ENCODE measurements around the gene DRD2.

The DRD2 gene

DNA sequence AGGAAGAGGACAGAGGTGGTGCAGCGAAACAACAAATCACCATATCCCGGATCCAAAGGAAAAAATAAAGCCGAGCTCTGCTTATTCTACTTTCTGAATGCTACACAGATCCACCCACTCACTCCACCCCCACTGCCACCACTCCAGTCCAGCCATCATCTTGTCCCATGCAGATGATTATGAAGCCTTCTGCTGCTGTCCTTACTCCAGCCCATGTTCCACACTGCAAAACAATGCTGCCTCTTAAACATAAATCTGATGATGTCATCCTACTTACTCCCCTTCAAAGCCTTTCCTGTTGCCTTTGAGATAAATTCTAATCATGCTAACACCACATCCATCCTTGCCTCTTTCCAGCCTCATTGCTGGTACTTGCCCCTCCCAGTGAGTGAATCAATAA is 6.5 kb upstream of the DRD2 start:
- no peak for DNase-seq

GRCh38 chr11:113481226-113481625 is 6.0 kb upstream of the DRD2 start:
- no peak for DNase-seq

DNA sequence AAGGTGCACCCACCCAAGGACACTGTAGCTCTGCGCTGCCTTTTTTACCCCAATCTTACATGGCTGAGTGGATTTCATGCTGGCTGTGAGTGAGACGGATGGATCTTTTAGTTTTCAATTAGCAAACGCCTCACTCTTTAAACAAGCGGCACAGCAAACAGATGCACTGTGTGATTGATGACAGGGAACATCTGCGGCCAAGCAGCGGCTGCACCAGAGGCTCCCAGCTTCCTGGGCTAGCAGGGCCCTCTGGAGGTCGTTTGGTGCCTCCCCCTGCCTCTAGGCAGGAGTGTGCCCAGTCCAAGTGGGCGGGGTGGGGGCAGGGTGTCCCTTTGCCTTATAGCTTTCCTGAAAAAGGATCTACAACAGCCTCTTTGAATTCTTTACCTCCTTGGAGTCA is 2.1 kb upstream of the DRD2 start:
- no peak for DNase-seq

GRCh38 chr11:113476553-113476952 is 1.4 kb upstream of the DRD2 start:
- no peak for DNase-seq

DNA sequence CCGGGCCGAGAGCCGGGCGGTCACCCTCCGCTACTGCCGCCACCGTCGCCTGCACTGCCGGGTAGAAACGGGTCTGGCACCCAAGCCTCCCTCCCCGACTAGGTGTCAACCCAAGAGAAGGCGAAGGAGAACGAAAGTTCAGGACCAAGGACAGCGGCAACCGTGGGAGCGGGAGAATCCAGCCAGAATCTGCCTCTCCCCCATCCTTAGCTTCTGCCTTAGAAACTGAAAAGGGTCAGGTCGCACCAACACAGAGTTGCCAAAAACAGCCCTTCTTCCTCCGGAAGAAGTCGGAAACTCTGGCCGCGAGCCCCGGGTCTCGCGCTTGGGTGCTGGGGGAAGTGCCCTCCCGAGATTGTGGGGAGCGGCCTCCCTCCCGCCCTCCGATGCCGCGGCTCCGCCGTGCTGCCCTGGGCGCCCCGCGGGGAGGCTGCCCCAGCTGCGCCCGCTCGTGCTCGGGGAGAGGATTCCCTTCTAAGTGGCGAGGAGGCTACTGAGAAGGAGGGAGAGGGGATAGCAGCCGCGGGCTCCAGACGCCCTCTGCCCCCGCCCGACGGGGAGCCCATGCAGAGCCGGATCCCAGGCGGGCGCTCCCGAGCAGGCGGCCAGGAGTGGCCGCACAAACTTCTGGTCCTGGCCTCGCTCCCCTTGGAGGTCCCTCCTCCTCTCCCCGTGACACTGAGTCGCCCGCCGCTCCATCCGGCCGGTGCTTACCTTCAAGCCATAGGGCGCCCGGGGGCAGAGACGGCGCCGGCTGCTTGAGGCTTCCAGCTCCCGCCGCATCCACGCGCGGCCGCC is 637 bp downstream of the DRD2 start:
- peak; percentile 38 for DNase-seq

DNA sequence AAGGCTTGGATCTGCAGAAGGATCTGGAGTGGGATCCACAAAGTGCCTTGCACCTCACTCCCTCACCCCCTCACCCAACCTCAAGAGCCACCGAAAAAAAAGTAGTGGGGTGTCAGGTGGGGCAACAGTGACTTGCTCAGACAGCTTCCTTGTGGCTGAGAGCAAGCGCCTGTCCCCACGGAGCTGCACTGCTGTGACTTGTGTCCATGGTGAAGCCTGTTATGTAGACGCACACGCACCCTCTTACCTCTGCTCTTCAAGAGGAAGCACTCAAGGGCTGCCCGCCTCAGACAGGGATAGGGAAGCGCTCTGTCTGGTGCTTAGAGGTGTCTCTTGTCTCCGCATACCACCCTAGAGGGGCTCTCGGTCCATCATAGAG is 1.2 kb downstream of the DRD2 start:
- DNase-seq: no peak

- DNase-seq: no peak
These were observed 2.7 kb downstream of the DRD2 start for GRCh38 chr11:113472471-113472870.

DNA sequence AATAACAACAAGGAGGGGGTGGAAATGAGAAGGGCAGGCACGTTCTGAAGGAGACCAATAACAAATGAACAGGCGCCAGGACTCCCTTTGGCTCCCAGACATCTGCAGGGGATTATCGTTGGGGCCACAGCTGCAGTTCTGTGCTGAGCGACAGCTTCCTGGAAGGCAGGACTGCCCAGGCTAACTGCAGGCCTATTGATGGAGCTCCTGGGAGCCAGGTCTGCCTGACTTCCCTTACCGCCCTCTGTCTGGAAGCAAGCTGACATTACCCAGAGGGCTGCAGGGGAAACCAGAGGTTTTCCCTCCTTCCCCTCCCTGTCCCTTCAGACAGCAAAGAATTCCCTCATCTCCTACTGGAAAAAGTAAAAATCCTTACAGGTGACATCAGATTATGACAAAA is 5.0 kb downstream of the DRD2 start:
- no peak for DNase-seq

DNA sequence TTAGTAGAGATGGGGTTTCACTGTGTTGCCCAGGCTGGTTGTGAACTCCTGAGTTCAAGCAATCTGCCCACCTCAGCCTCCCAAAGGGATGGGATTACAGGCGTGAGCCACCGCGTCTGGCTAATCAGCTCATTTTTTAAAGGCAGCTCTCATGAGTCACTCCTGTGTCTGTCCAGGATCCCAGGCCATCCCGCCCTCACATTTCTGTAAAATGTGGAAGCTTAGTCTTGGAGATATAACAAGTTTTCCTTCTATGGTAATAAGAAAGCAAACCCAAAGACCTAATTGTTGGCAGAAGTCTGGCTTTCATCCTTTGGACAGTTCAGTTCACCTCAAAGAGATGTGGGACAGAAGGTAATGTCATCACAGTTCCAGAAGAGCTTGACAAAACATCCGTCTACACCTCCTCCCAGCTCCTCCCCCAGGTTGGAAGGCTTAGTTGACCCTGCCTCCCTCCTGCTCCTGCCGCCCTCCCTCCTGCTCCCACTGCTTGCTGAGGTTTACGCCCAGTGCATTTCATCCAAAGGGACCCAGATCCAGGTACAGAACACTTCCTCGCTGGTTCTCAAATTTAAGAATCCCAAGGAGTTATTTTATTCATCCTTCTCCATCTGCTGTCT is 6.4 kb downstream of the DRD2 start:
- DNase-seq: no peak

- no peak for DNase-seq
These were observed 7.7 kb downstream of the DRD2 start for GRCh38 chr11:113467545-113467944.

GRCh38 chr11:113465786-113466185 is 9.4 kb downstream of the DRD2 start:
- DNase-seq: no peak

- no peak for DNase-seq
These were observed 10.8 kb downstream of the DRD2 start for GRCh38 chr11:113464416-113464815.

- DNase-seq: no peak
These were observed 12.4 kb downstream of the DRD2 start for GRCh38 chr11:113462830-113463229.

GRCh38 chr11:113461639-113462038 is 13.6 kb downstream of the DRD2 start:
- no peak for DNase-seq

DNA sequence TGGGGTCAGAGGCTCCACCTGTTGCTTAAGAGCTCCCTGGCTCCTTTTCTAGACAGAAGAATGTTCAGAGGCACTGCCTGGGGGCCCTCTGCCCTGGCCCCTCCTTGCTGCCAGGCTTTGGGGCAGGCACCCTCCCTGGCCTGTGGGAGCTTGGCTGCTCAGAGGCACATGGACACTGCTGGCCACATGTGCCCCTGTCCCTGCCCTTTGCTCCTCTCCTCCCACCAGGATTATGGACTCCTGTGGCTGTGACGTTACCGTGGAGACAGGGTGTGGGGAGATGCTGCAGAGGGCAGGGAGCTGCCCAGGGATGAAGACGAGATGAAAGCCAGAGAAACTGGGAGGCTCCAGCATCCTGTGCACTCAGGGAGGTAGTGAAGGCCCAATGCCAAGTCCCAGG is 14.7 kb downstream of the DRD2 start:
- DNase-seq: no peak

GRCh38 chr11:113458189-113458588 is 17.0 kb downstream of the DRD2 start:
- no peak for DNase-seq

GRCh38 chr11:113457784-113458183 is 17.4 kb downstream of the DRD2 start:
- DNase-seq: no peak

DNA sequence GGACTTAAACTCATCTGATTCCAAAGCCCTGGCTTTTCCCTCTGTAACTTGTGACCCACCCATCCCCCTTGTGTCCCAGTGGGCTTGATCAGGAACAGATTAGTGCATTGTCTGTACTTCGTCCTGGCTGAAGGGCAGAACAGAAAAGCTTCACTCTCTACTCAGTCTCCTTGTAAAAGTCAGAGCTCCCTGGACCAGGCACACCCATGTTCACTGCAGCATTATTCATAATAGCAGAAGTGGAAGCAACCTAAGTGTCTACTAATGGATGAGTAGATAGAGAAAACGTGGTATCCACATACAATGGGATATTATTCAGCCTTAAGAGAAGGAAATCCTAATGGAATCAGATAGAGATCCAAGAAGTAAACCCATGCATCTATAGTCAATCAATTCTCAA is 20.7 kb downstream of the DRD2 start:
- no peak for DNase-seq

DNA sequence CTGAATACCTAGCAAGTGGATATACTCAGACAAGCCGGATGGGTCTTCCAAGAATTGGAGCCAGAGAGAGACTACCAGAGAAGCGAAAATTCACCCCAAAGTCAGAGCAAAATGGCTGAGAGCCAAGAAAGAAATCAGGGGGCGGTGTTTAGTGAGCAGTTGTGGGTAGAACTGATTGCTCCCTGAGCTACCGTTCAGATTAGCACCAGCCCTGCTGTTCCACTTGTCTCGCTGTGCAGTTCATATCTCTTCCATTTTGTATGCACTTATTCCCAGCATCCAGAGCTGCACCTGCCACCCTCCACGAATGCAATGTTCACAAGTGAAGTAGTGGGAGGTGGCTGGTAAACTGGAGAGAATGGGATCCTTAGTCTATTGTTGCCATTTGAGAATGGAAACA is 25.5 kb downstream of the DRD2 start:
- DNase-seq: no peak

DNA sequence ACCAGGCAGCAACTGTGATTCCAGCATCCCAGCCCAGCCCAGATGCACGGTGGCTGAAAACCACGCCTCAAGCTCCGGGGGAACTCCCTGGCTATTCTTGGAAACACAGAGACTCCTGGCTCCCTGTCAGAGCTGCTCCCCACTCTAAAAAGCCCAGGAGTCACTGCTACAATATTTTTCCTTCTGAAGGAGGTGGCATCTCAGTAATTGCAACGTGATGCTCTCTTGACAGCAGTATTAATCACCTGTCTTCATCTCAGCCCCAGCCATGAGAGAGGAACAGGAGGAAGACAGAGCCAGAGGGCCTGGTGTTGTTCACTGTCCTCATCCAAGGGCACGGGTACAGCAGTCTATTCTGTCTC is 26.9 kb downstream of the DRD2 start:
- DNase-seq: no peak

DNA sequence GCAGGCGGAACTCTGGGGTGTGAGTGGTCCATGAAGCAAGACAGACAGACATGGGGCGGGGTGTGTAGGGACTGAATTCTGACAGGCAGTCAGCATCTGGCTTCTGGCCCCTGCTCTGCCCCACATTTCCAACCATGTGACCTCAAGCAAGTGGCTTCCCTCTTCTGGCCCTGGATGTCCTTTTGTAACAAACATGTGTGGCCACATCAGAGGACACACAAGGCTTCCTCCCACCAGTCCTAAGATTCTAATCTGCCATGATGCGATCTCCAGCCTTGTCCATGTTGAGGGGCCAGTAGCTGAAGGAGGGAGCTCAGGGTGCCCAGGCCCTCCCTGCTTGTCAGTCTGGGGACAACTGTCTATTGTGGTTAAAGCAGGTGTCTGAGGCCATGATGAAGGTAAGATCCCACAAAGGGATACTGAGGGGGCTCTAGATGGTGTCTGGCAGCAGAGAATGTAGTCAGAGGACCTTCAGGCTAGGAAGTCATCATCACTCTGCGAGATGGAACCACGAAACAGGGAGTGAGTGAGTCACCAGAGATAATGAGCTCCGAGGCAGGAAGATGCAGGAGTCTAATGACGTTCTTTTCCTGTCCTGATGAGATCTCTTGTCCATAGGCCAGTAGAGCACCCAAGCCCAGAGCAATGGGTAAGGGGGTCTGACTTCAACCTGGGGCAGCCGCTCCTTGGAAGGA is 27.4 kb downstream of the DRD2 start:
- no peak for DNase-seq

DNA sequence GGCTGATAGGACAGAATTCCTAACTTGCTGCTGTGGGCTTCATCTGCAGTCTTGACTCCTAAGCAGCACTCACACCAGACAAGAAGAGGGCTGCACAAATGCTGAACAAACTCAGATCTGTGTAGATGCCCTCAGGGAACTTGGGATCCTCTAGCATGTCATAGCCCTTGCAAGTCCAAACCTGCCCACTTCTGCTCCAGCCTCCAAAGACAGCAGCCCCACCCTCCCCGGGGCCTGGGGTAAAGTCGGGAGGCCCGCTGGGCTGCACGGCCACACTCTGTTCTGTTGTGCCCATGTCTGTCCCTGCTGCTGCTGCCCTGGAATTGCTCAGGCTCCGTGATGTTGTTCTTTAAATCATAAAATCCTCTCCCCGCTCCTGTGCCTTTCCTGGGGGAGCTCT is 28.3 kb downstream of the DRD2 start:
- DNase-seq: no peak

DNA sequence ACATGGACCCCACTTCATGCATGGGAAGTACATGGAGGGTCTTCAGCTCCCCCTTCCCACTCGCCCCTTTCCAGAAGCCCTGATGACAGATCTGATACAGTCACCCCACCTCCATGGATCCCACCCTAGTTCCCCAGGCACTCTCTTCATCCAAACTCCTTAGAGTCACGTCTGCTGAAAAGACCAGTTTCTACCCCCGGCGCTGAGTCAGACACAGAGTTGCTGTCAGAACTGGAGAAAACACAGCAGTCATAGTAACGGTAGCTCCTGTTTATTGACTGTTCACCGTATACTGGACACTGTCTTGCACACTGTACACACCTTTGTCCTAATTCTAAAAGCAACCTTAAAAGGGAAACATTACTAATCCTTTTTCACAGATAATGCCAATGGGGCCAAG is 29.1 kb downstream of the DRD2 start:
- no peak for DNase-seq

DNA sequence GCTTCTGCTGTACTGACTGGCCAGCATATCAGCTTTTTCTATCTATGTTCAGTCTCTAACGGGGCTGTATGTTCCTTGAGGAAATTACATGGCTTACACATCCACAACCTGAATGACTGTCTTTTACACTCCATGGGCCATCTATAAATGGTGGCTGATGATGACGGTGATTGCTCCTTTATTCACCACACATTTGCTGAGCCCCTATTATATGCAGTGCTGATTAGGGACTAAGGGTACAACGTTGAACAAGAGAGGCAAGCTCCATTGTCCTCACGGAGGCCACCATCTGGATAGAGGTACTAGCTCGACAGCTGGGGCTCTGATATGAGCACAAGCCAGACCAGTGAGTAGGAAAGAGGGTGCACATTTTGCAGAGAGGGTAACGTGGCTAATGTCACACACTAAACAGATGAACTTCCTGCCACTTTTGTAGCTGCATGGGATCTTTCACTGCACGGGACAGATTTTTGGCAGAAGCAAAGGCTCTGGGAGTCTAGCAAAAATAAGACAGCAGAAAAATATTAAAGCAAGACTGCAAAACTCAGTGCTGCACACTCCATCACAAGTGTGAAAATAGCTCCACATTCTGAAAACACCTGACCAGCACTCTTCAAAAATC is 30.6 kb downstream of the DRD2 start:
- DNase-seq: no peak
